HG02798 (cell line): ENCODE measurements around the gene WNT7B.
A peak's percentile ranks its signal among the peaks of the same experiment; 100 is the strongest.

ENCODE experiments used
- ATAC-seq: cut with Tn5 transposase; IDR thresholded peaks from one replicate; pipeline ENCODE4 v1.9.1; 2021; ENCODE audit warnings: mild to moderate bottlenecking; ENCODE audit not compliant: unreplicated experiment, poor library complexity

The WNT7B gene

GRCh38 chr22:45977003-45977411 is at the start of gene WNT7B:
Gene WNT7B, minus strand, starts transcription at chr22:45977162. Its CDS starts 408 bp downstream, at chr22:45976754.
- ATAC-seq, result no peak

- no peak for ATAC-seq
Measured at GRCh38 chr22:46025973-46026898, 49.3 kb upstream of the WNT7B start.

- ATAC-seq, result no peak
Measured at GRCh38 chr22:46025225-46025972, 48.4 kb upstream of the WNT7B start.

DNA sequence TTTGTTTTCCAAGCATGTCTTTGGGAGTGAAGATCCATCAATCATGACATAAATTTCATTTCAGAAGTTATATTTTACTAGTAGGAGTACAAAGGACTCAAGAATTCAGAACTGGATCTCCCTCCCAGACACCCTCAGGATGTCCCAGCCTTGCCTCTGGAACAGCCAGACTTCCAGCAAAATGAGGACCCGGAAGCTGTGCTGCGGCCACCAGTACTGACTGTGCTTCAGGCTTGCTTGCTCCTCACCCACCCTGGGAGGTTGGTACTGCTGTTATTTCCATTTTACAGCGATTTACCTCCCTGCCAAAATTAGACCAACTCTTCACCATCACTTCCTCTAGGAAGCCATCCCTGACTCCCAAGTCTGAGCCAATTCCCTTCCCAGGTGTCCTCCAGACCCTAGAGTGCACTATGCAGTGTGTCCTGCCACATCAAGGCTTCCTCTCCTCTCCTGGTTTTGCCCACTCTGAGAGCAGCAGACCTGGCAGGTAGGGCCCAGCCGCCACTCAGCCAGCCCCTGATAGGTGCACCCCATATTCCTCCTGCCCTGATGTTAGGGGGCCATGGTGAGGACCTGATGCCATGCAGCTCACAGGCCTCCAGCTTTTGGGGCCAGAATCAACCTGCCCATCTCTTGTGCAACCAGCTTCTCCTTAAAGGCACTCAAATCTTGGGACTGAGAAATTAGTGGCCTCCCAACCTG is 47.3 kb upstream of the WNT7B start:
- no peak for ATAC-seq

- no peak for ATAC-seq
Measured at GRCh38 chr22:46023558-46023981, 46.6 kb upstream of the WNT7B start.

DNA sequence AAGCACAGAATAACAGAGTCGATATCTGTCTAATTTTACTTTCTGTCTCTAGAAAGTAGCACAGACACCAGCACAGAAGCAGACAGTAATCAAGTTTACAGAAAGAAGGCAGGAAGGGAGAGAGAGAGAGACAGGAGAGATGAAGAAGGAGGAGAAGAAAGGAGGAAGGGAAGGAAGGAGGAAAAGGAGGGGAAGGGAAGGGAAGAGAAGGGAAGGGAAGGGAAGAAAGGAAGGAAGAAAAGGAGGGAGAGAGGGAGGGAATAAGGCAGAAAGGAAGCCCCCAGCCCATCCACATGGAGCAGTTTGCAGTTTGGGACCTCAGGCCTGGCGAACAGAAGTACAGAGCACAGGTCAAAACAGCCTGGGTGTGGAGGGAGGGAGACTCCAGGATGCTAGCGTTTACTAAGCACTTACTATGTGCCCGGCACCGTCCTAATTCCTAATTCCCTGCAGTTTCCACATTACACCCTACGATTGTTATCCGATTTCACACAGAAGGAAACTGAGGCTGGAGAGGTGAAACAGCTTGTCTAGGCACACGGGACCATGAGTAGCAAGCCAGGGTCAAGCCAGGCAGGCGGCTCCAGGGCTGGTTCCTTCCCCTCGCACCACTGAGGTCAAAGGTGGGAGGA is 46.0 kb upstream of the WNT7B start:
- ATAC-seq, result no peak

- ATAC-seq, result no peak
Measured at GRCh38 chr22:46021577-46021976, 44.6 kb upstream of the WNT7B start.

GRCh38 chr22:46019351-46019750 is 42.4 kb upstream of the WNT7B start:
- ATAC-seq, result no peak

DNA sequence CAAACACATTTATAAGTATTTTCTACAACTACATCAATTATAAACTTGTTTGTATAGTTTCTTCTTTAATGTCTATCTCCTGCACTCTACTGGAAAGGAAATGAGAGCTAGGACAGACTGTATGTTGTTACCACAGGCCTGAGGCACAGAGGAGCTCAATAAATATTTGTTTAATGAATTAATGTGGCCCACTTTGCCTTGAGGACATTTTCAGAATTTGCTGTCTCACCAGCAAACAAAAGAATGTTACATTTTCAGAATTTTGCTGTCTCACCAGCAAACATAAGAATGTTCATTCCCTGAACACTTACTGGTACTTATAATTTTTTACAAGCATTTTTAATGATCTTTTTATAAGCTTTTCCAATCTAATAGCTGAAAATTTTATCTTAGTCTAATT is 41.9 kb upstream of the WNT7B start:
- ATAC-seq, result no peak

DNA sequence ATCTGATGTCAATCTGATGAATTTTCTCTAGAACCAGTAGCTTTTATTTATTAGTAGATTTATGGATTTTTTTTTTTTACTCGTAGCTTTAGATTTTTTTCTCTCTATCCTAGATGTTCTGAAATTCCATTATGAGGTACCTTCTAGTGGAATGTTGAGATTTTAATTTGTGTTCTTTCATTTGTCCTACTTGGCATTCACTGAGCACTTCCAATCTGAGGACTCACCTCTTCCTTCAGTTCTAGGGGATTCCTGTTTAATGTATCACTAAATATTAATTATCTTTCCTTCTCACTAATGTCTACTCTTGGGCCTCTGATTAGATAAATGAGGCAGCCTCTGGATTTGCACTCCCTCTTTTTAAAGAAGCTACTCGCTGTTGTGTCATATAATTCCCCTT is 40.2 kb upstream of the WNT7B start:
- ATAC-seq, result no peak

GRCh38 chr22:46013460-46014416 is 36.8 kb upstream of the WNT7B start:
- peak; percentile 78 for ATAC-seq

GRCh38 chr22:46012881-46013281 is 35.9 kb upstream of the WNT7B start:
- ATAC-seq, result no peak

- no peak for ATAC-seq
Measured at GRCh38 chr22:46012182-46012880, 35.4 kb upstream of the WNT7B start.

GRCh38 chr22:46011627-46012181 is 34.7 kb upstream of the WNT7B start:
- ATAC-seq, result no peak

GRCh38 chr22:46010951-46011626 is 34.1 kb upstream of the WNT7B start:
- no peak for ATAC-seq

- no peak for ATAC-seq
Measured at GRCh38 chr22:46010207-46010867, 33.4 kb upstream of the WNT7B start.

DNA sequence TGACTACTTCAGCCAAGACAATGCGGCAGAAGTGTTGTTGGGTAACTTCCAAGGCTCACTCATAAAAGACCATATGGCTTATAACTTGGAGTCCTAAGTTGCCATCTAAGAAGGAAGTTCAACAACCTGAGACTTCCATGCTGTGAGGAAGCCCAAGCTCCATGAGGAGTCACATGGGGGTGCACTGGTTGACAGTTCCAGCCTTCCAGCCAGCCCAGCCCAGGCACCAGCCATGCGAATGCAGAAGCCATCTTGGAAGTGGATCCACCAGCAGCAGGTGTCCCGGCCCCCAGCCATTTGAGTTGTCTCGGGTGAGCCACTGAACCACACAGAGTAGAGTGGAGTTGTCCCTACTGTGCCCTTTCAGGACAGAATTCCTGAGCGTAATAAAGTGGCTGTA is 32.8 kb upstream of the WNT7B start:
- ATAC-seq, result no peak
